ENCODE results near the gene FRMD4A.

The FRMD4A gene

DNA sequence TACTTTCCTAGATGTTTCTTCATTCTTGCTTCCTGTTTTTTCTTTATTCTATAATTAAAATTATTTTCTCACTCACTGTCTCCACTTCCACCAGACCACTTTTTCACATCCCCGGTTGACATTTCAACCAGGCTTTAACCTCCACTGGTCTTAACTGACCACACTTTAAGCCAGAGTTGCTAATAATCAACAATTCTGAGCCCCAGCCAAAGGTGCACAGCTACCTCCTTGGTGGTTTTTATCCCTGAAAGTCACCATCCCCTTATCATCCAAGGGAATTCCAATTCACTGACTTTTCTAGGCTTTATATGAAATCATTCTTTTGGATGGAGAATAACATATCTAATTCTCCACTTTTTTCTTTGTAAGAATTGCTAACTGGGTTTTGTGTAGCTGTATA lies 138.9 kb downstream of the FRMD4A start:
- DNase-seq, result no peak
- no peak overlapping the region for H3K4me2 ChIP-seq (ENCODE audit: low read depth, low read length)
- no peaks in the 10 kb centered on the region for H3K9me3 ChIP-seq (replicated peaks; ENCODE audit: insufficient read depth, low read length)
- no peaks in the 10 kb centered on the region for H3K27me3 ChIP-seq (replicated peaks; ENCODE audit: insufficient read depth, low read length)
- no peak overlapping the region for H3K9ac ChIP-seq (ENCODE audit: low read length)
- no peaks in the 10 kb centered on the region for H3K36me3 ChIP-seq (replicated peaks; ENCODE audit: insufficient read depth, low read length)
- TF ChIP-seq EZH2 (optimal IDR thresholded peaks at IDR 0.05; ENCODE audit: low read depth, low read length), result no peak
- TF ChIP-seq EZH2phosphoT487 (IDR thresholded peaks at IDR 0.05; ENCODE audit: low read length), result no peak
- TF ChIP-seq, protein P1, sequence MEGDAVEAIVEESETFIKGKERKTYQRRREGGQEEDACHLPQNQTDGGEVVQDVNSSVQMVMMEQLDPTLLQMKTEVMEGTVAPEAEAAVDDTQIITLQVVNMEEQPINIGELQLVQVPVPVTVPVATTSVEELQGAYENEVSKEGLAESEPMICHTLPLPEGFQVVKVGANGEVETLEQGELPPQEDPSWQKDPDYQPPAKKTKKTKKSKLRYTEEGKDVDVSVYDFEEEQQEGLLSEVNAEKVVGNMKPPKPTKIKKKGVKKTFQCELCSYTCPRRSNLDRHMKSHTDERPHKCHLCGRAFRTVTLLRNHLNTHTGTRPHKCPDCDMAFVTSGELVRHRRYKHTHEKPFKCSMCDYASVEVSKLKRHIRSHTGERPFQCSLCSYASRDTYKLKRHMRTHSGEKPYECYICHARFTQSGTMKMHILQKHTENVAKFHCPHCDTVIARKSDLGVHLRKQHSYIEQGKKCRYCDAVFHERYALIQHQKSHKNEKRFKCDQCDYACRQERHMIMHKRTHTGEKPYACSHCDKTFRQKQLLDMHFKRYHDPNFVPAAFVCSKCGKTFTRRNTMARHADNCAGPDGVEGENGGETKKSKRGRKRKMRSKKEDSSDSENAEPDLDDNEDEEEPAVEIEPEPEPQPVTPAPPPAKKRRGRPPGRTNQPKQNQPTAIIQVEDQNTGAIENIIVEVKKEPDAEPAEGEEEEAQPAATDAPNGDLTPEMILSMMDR (IDR thresholded peaks at IDR 0.05; ENCODE audit: low read length), result no peak
- H3K4me3 ChIP-seq (ENCODE audit: low read length), result no peak overlapping the region
- H3K79me2 ChIP-seq (ENCODE audit: low read length), result no peaks in the 10 kb centered on the region
- no peaks in the 10 kb centered on the region for H3K4me1 ChIP-seq (ENCODE audit: low read length)
- no peaks in the 10 kb centered on the region for H3F3A ChIP-seq (ENCODE audit: insufficient read depth, low read length)
- no peaks in the 10 kb centered on the region for H3K9me2 ChIP-seq (replicated peaks; ENCODE audit: insufficient read depth, low read length)
- H2AFZ ChIP-seq (ENCODE audit: low read length), result no peak overlapping the region
- no peak overlapping the region for H3K27ac ChIP-seq (ENCODE audit: low read length)
- no peaks in the 10 kb centered on the region for H4K20me1 ChIP-seq (ENCODE audit: insufficient read depth, low read length)

DNA sequence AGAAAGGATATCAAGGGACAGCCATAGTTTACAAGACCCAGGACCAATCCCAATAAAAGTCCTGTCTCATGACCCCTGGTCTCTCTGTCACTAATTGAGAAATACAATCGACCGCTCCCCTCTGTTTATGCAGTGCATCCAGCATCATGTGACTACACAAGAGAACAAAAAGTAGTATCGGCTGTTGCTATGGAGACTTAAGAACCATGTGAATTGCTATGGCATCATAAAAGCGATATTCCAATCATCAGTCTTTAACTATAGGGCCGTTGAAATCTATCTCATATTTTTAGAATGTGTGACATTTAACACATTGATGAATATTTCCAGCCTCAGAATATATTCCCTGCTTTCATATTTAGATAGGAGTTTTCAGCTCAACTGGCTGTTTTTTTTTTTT lies 139.3 kb downstream of the FRMD4A start:
- no peaks in the 10 kb centered on the region for H3K27me3 ChIP-seq (replicated peaks; ENCODE audit: insufficient read depth, low read length)
- TF ChIP-seq EZH2 (optimal IDR thresholded peaks at IDR 0.05; ENCODE audit: low read depth, low read length) (no peak), EZH2phosphoT487 (IDR thresholded peaks at IDR 0.05; ENCODE audit: low read length) (no peak)
- TF ChIP-seq, protein P1 (IDR thresholded peaks at IDR 0.05; ENCODE audit: low read length), result no peak
- H3K4me1 ChIP-seq (ENCODE audit: low read length), result peaks cover 4% of the 10 kb centered on the region
- H4K20me1 ChIP-seq (ENCODE audit: insufficient read depth, low read length), result no peaks in the 10 kb centered on the region
- H3K36me3 ChIP-seq (replicated peaks; ENCODE audit: insufficient read depth, low read length), result no peaks in the 10 kb centered on the region
- no peaks in the 10 kb centered on the region for H3F3A ChIP-seq (ENCODE audit: insufficient read depth, low read length)
- H3K79me2 ChIP-seq (ENCODE audit: low read length), result no peaks in the 10 kb centered on the region
- no peak overlapping the region for H3K4me2 ChIP-seq (ENCODE audit: low read depth, low read length)
- H3K4me3 ChIP-seq (ENCODE audit: low read length), result no peak overlapping the region
- no peak overlapping the region for H2AFZ ChIP-seq (ENCODE audit: low read length)
- H3K9me3 ChIP-seq (replicated peaks; ENCODE audit: insufficient read depth, low read length), result no peaks in the 10 kb centered on the region
- no peak overlapping the region for H3K9ac ChIP-seq (ENCODE audit: low read length)
- H3K9me2 ChIP-seq (replicated peaks; ENCODE audit: insufficient read depth, low read length), result no peaks in the 10 kb centered on the region
- no peak for DNase-seq
- H3K27ac ChIP-seq (ENCODE audit: low read length), result no peak overlapping the region

DNA sequence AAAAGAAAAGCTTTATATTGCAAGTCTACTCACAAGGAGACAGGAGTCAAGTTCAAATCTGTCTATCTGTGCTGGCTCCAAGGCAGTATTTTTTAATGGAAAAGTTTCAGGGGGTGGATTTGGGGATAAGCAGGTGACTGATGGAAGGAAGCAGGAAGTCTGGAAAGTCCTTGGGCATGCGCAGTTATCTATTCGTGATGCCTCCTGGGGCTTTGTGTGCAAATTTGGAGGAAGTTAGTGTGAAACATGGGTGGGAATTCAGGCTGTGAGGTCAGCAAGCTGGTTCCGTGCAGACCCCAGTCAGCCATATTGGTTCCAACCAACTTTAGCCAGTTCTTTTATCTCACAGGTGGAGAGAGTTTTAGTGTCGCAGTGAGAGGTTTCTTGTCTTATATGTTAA lies 140.0 kb downstream of the FRMD4A start:
- no peak overlapping the region for H3K4me3 ChIP-seq (ENCODE audit: low read length)
- no peaks in the 10 kb centered on the region for H3K9me2 ChIP-seq (replicated peaks; ENCODE audit: insufficient read depth, low read length)
- H3K4me2 ChIP-seq (ENCODE audit: low read depth, low read length), result no peak overlapping the region
- peaks cover 11% of the 10 kb centered on the region for H3K4me1 ChIP-seq (ENCODE audit: low read length)
- TF ChIP-seq EZH2 (optimal IDR thresholded peaks at IDR 0.05; ENCODE audit: low read depth, low read length) (no peak), EZH2phosphoT487 (IDR thresholded peaks at IDR 0.05; ENCODE audit: low read length) (no peak)
- TF ChIP-seq, protein P1 (IDR thresholded peaks at IDR 0.05; ENCODE audit: low read length), result no peak
- no peaks in the 10 kb centered on the region for H3K27me3 ChIP-seq (replicated peaks; ENCODE audit: insufficient read depth, low read length)
- no peaks in the 10 kb centered on the region for H3K36me3 ChIP-seq (replicated peaks; ENCODE audit: insufficient read depth, low read length)
- no peaks in the 10 kb centered on the region for H3K9me3 ChIP-seq (replicated peaks; ENCODE audit: insufficient read depth, low read length)
- H3F3A ChIP-seq (ENCODE audit: insufficient read depth, low read length), result peaks cover 6% of the 10 kb centered on the region; the same call in 1 of the 2 replicates
- no peak overlapping the region for H3K27ac ChIP-seq (ENCODE audit: low read length)
- H3K79me2 ChIP-seq (ENCODE audit: low read length), result no peaks in the 10 kb centered on the region
- no peak overlapping the region for H3K9ac ChIP-seq (ENCODE audit: low read length)
- H4K20me1 ChIP-seq (ENCODE audit: insufficient read depth, low read length), result no peaks in the 10 kb centered on the region
- DNase-seq, result no peak
- no peak overlapping the region for H2AFZ ChIP-seq (ENCODE audit: low read length)

Data from MM.1S (cell line).